Measurements from ENCODE around the gene CFAP161. TPM values are rescaled to one million over a fixed set of nuclear protein-coding genes. Genes with fewer than 3 reads are reported as not detected.

Gene CFAP161
- total RNA-seq, 4 donors from 2014 or later: 0.40 to 0.57 TPM; not detected in 2

GRCh38 chr15:81093961-81094360, 40.1 kb upstream of the CFAP161 start:
- no peak for TF ChIP-seq POLR2AphosphoS5 (IDR thresholded peaks at IDR 0.05)
- TF ChIP-seq POLR2A (IDR thresholded peaks at IDR 0.05): no peak
- TF ChIP-seq CTCF (IDR thresholded peaks at IDR 0.05): no peak
- no peak for TF ChIP-seq EP300 (IDR thresholded peaks at IDR 0.05)
- Histone ChIP-seq H3K36me3 (no peaks in the 10 kb centered on the region), H3K9me3 (no peaks in the 10 kb centered on the region), H3K27me3 (peaks cover 21% of the 10 kb centered on the region), H3K27ac (no peak overlapping the region), H3K4me3 (no peak overlapping the region), H3K4me1 (peaks cover 0 to 13% (median 5%) of the 10 kb centered on the region in 3 donors)
- 96% methylated on average over 5 of the region's 5 CpGs; no CpG with 5 or more reads in 1 of the 2 donors for WGBS, 2 donors (ENCODE audit: low coverage in 1 of 2)
- no peak for ATAC-seq

GRCh38 chr15:81095690-81096365, 38.2 kb upstream of the CFAP161 start:
- WGBS, 2 donors (ENCODE audit: low coverage in 1 of 2): 80 to 83% methylated on average over 3 to 9 of the region's 12 CpGs
- TF ChIP-seq EP300 (IDR thresholded peaks at IDR 0.05): no peak
- no peak for TF ChIP-seq CTCF (IDR thresholded peaks at IDR 0.05)
- TF ChIP-seq POLR2A (IDR thresholded peaks at IDR 0.05): no peak
- TF ChIP-seq POLR2AphosphoS5 (IDR thresholded peaks at IDR 0.05): no peak
- peaks cover 0 to 17% (median 5%) of the 10 kb centered on the region in 3 donors for H3K4me1 ChIP-seq

GRCh38 chr15:81096398-81096797, 37.7 kb upstream of the CFAP161 start:
- Histone ChIP-seq H3K27me3 (peaks cover 26% of the 10 kb centered on the region), H3K4me3 (no peak overlapping the region), H3K36me3 (no peaks in the 10 kb centered on the region), H3K9me3 (no peaks in the 10 kb centered on the region), H3K4me1 (peaks cover 0 to 17% (median 5%) of the 10 kb centered on the region in 3 donors), H3K27ac (no peak overlapping the region)
- TF ChIP-seq CTCF (IDR thresholded peaks at IDR 0.05): no peak
- no peak for TF ChIP-seq EP300 (IDR thresholded peaks at IDR 0.05)
- no peak for TF ChIP-seq POLR2AphosphoS5 (IDR thresholded peaks at IDR 0.05)
- TF ChIP-seq POLR2A (IDR thresholded peaks at IDR 0.05): no peak
- WGBS, 2 donors (ENCODE audit: low coverage in 1 of 2): 89 to 97% methylated on average over 4 to 5 of the region's 6 CpGs
- no peak for ATAC-seq

More at GRCh38 chr15:81095690-81096365, 38.2 kb upstream of the CFAP161 start:
- no peaks in the 10 kb centered on the region for H3K9me3 ChIP-seq
- H3K27me3 ChIP-seq: peaks cover 26% of the 10 kb centered on the region
- no peak overlapping the region for H3K27ac ChIP-seq
- H3K36me3 ChIP-seq: no peaks in the 10 kb centered on the region
- no peak overlapping the region for H3K4me3 ChIP-seq
- ATAC-seq: no peak

GRCh38 chr15:81097116-81097889, 36.8 kb upstream of the CFAP161 start:
- no peak overlapping the region for H3K27ac ChIP-seq
- no peak overlapping the region for H3K4me3 ChIP-seq
- TF ChIP-seq EP300 (IDR thresholded peaks at IDR 0.05): no peak
- H3K9me3 ChIP-seq: no peaks in the 10 kb centered on the region
- H3K36me3 ChIP-seq: no peaks in the 10 kb centered on the region
- H3K4me1 ChIP-seq: peaks cover 0 to 13% (median 4%) of the 10 kb centered on the region in 3 donors
- ATAC-seq: no peak
- H3K27me3 ChIP-seq: peaks cover 26% of the 10 kb centered on the region
- WGBS, 2 donors (ENCODE audit: low coverage in 1 of 2): 63 to 64% methylated on average over 4 to 10 of the region's 10 CpGs

- ATAC-seq: no peak
- Histone ChIP-seq H3K9me3 (no peaks in the 10 kb centered on the region), H3K4me3 (no peak overlapping the region), H3K4me1 (peaks cover 0 to 9% (median 0%) of the 10 kb centered on the region in 3 donors), H3K27me3 (peaks cover 26% of the 10 kb centered on the region), H3K36me3 (no peaks in the 10 kb centered on the region), H3K27ac (no peak overlapping the region)
- no peak for TF ChIP-seq CTCF (IDR thresholded peaks at IDR 0.05)
- TF ChIP-seq EP300 (IDR thresholded peaks at IDR 0.05): no peak
- TF ChIP-seq POLR2A (IDR thresholded peaks at IDR 0.05): no peak
- TF ChIP-seq POLR2AphosphoS5 (IDR thresholded peaks at IDR 0.05): no peak
- WGBS, 2 donors (ENCODE audit: low coverage in 1 of 2): 39 to 65% methylated on average over 3 to 5 of the region's 5 CpGs
Observed at GRCh38 chr15:81097890-81098280, 36.2 kb upstream of the CFAP161 start.

All from gastroesophageal sphincter (tissue), 4 donors.